ENCODE results near the gene TMEM127. TPM values are rescaled to one million over a fixed set of nuclear protein-coding genes. Genes with fewer than 3 reads are reported as not detected.
"Not testable (repeated sequence)": the region's sequence is repeated elsewhere in the genome, so short reads cannot be mapped to it uniquely, and the experiment has no call there.

TMEM127 gene
- total RNA-seq, 3 donors from 2014 or later: 31.9 to 37.5 (median 36.9) TPM

DNA sequence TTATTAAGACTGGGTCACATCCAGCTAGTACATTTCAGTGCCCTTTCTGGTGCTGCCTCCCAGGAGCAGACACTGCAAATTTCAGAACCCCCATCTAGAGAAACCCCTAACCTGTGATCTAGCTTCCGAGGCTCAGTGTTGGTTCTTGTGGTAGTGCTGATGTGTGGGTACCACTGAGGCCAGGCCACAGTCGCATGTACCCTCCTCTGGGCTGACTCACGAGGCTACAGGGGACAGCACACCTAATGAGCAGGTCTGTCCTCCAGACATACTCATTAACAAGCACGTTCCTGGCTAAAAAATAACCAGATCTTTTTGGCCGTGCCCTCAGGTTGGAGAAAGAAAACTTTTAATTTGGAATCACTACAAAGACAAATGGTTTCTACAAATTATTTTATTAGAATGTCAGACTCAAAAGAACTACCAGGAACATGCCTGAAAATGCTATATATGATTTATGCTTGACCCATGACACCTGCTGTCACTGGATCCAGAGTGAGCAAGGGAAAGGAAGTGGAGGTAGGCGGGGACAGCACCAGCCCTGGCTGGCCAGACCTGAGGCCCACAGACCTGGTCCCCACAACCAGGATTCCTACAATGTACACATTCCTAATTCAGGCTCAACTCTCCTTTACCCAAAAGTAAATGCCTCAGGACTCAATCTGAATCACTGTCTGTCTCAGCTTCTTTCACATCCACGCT lies 8.7 kb upstream of the TMEM127 start:
- no peak for ATAC-seq
- no peaks in the 10 kb centered on the region for H3K4me1 Mint-ChIP-seq (ENCODE audit: low read depth)
- no peak for DNase-seq
- H3K36me3 Mint-ChIP-seq (ENCODE audit: insufficient read depth): peaks cover 52% of the 10 kb centered on the region
- no peaks in the 10 kb centered on the region for H3K9me3 Mint-ChIP-seq
- H3K4me3 Mint-ChIP-seq: no peak overlapping the region
- no peaks in the 10 kb centered on the region for H3K27me3 Mint-ChIP-seq (ENCODE audit: low read depth)

DNA sequence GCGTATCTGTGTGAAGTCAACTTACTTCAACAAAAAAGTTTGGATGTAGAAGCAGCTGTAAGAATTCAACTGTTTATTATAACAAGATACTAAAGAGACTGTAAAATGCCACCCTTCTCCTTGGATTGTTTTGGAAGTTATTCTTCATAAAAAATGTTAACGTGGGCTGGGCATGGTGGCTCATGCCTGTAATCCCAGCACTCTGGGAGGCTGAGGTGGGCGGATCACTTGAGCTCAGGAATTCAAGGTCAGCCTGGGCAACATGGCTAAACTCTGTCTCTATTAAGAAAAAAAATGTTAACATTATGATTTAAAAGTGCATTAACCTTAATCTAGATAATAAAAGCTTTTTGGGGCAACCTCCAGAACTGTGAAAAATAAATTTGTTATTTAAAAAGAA lies 8.0 kb upstream of the TMEM127 start:
- Mint-ChIP-seq H3K9me3 (no peaks in the 10 kb centered on the region), H3K36me3 (ENCODE audit: insufficient read depth) (peaks cover 49% of the 10 kb centered on the region), H3K4me1 (ENCODE audit: low read depth) (peaks cover 3% of the 10 kb centered on the region), H3K4me3 (no peak overlapping the region), H3K27me3 (ENCODE audit: low read depth) (no peaks in the 10 kb centered on the region)
- no peak for ATAC-seq
- DNase-seq: no peak

DNA sequence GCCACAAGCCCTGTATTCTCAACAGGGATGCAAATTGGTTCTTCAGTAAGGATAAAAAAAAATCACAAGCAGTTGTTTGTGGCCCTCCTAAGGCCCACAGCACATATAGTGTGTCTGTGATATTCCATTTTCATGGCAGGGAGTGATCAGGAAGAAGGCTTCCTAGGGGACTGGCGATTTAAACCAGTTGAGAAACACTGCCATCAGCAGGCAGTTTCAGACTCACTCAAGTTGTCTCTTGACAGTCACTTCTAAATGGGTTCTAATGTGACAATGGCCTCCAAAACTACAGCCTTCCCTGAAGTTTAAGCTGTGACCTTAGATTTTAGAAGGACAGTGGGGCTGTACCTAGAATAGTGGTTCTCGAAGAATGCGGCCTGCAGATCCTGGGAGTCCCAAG lies 6.2 kb upstream of the TMEM127 start:
- H3K4me3 Mint-ChIP-seq: no peak overlapping the region
- peaks cover 39% of the 10 kb centered on the region for H3K36me3 Mint-ChIP-seq (ENCODE audit: insufficient read depth)
- DNase-seq (no peak), ATAC-seq (no peak)
- H3K9me3 Mint-ChIP-seq: no peaks in the 10 kb centered on the region
- H3K27me3 Mint-ChIP-seq (ENCODE audit: low read depth): no peaks in the 10 kb centered on the region
- peaks cover 17% of the 10 kb centered on the region for H3K4me1 Mint-ChIP-seq (ENCODE audit: low read depth)

DNA sequence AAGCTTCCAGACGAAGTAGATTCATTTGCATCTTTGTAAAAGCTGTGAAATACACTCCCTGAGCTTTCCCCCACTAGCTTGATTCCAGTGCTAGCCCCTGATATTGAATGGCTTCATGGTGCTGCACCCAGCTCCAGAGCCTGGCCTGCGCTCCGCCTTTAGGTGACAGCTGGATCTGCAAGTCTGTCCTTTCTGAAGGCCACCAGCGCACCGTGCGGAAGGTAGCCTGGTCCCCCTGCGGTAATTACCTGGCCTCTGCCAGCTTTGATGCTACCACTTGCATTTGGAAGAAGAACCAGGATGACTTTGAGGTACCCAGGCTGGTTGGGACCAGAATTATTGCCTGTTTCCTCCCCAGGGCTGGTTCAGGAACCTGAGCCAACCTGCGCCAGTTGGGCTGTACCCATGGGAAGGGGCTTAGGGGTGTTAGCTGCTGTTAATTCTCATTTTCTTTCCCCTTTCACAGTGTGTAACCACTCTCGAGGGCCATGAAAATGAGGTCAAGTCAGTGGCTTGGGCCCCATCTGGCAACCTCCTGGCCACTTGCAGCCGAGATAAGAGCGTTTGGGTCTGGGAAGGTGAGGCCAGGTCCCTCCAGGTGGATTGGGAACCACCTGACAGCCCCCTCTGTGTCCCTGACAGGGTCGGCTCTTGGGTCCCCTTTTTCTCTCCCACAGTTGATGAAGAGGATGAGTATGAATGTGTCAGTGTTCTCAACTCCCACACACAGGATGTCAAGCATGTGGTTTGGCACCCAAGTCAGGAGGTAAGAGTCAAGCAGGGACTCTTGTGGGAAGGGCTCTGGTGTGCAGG lies 1.6 kb upstream of the TMEM127 start:
- ATAC-seq (peak; percentile 19 to 33), DNase-seq (peak; percentile 20)
- Mint-ChIP-seq H3K27me3 (ENCODE audit: low read depth) (no peaks in the 10 kb centered on the region), H3K36me3 (ENCODE audit: insufficient read depth) (peaks cover 21% of the 10 kb centered on the region), H3K9me3 (no peaks in the 10 kb centered on the region), H3K4me3 (peak overlapping the region; percentile 99), H3K4me1 (ENCODE audit: low read depth) (peaks cover 41% of the 10 kb centered on the region)

DNA sequence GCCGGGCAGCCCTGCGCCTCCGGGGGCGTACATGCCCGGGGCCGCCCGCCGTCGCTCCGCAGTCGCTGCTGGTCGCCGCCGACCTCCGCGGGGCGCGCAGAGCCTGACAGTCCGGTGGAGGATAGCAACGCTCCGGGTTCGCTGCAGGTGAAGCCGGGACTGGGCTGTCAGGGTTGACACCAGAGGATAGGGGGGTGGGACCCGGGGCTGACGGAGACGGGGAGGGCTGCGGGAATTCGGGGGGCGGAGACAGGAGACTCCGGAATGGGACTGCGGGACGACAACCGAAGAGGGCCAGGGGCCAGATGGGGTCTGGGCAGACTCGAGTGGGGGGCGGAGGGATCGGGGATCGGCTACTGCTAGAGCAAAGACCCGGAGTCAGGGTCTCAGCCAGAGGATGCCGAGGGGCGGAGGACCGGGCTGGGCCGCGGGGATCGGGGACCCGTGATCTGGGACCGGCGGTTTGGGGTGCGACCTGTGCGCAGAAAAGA lies 403 bp downstream of the TMEM127 start:
- Mint-ChIP-seq H3K36me3 (ENCODE audit: insufficient read depth) (peaks cover 20% of the 10 kb centered on the region), H3K9me3 (no peaks in the 10 kb centered on the region), H3K4me1 (ENCODE audit: low read depth) (peaks cover 57% of the 10 kb centered on the region), H3K27me3 (ENCODE audit: low read depth) (no peaks in the 10 kb centered on the region), H3K4me3 (peak overlapping the region; percentile 99)
- DNase-seq: no peak
- ATAC-seq: peak; percentile 12 to 20

DNA sequence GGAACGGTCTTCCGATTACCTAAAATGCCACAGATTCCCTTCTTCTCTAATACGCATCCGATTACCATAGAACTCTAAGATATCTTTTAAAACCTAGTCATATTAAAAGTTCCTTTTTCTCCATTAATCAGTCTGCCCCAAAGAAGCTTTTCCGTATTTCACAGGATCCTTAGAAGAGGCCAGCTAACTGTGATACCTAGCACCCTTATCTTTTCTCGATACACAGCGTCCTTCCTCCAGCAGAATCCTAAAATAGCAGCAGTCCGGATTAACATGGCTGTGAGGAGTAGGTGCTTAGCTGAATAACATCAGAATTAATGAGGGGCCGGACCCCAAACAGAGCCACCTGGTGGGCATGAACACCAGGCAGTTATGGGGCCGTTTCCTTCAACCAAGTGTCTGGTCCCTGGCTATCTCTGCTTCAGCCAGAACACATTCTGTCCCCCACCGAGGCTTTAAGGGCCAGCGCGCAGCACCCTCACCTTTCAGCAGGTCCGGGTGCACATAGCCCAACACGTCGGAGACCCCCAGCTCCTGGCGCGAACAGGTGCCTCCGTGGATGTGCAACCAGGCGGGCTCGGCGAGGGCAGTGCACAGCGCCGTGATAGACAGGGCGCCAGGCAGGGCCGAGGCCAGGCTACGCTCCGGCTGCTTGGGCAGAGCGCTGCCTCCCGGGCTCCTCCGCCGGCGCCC lies 995 bp downstream of the TMEM127 start:
- Mint-ChIP-seq H3K4me1 (ENCODE audit: low read depth) (peaks cover 61% of the 10 kb centered on the region), H3K9me3 (no peaks in the 10 kb centered on the region), H3K4me3 (peak overlapping the region; percentile 86), H3K27me3 (ENCODE audit: low read depth) (no peaks in the 10 kb centered on the region), H3K36me3 (ENCODE audit: insufficient read depth) (peaks cover 18% of the 10 kb centered on the region)
- peak; percentile 10 for DNase-seq
- ATAC-seq: no peak

DNA sequence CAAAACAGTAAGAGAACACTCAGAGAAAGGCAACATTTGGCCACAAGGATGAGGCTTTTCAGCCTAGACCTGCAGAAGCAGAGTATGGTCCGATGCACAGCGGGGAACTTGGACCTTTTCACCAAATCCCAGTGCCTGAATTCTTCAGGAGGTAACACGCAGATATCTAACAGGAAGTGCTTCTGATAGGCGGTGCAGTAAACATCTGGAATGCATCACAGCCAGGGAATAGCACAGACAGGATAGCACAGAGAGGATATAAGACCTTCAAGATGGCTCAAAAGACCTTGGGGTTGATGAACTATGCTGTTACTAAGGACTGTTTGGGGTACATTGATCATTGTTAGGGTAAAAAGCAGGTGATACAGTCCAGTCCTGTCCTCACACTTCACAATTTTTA lies 1.7 kb downstream of the TMEM127 start:
- H3K4me3 Mint-ChIP-seq: peak overlapping the region; percentile 86
- DNase-seq (no peak), ATAC-seq (no peak)
- peaks cover 68% of the 10 kb centered on the region for H3K4me1 Mint-ChIP-seq (ENCODE audit: low read depth)
- H3K27me3 Mint-ChIP-seq (ENCODE audit: low read depth): no peaks in the 10 kb centered on the region
- H3K9me3 Mint-ChIP-seq: no peaks in the 10 kb centered on the region
- H3K36me3 Mint-ChIP-seq (ENCODE audit: insufficient read depth): peaks cover 16% of the 10 kb centered on the region

DNA sequence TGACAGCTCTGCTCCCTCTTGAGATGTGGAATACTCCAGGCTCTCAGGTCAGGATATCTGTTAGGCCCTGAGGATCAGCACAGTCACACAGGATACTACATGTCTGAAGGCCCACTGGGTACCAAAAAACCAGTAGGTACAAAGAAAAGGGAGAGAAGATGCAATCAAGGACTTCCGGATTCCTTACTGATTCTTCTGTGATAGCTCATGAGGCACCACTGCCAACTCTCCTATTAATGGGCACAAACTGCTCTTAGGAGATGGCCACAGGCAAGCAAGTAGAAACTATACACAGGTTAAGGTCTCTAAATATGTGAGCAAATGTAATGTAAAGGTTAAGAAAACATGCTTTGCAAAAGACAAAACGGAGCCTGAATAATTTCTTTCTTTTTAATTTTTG lies 3.5 kb downstream of the TMEM127 start:
- Mint-ChIP-seq H3K4me1 (ENCODE audit: low read depth) (peaks cover 68% of the 10 kb centered on the region), H3K4me3 (no peak overlapping the region), H3K9me3 (no peaks in the 10 kb centered on the region), H3K27me3 (ENCODE audit: low read depth) (no peaks in the 10 kb centered on the region), H3K36me3 (ENCODE audit: insufficient read depth) (peaks cover 5% of the 10 kb centered on the region)
- DNase-seq (no peak), ATAC-seq (no peak)

DNA sequence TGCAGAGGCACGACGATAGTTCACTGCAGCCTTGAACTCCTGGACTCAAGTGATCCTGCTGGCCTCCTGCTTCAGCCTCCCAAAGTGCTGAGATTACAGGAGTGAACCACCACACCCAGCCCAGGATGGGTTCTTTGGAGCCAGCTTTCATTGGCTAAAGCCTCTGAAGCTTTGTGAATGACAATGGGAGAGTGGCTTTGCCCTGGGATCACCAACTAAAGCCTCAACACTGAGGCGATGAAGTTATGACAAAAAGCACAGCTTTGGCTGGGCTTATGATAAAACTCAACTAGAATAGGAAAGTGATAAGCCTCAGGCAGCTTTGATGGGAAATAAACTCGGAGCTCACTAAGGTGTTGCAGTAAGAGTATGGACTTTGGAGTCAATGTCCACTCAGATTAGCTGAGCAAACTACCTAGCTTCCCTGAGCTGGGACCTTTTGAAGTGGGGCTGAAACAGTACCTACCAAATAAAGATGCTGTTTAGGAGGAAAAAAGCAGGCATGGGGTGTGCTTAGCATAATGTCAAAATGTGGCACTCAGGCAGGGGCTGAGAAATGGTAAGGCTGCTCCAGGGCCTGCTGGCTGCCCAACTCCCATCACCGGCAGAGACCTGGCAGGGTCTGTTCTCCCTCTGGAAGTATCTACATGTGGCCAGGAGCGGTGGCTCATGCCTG lies 4.3 kb downstream of the TMEM127 start:
- Mint-ChIP-seq H3K27me3 (ENCODE audit: low read depth) (no peaks in the 10 kb centered on the region), H3K4me3 (no peak overlapping the region), H3K36me3 (ENCODE audit: insufficient read depth) (peaks cover 4% of the 10 kb centered on the region), H3K9me3 (no peaks in the 10 kb centered on the region), H3K4me1 (ENCODE audit: low read depth) (peaks cover 73% of the 10 kb centered on the region)
- no peak for ATAC-seq
- DNase-seq: no peak

DNA sequence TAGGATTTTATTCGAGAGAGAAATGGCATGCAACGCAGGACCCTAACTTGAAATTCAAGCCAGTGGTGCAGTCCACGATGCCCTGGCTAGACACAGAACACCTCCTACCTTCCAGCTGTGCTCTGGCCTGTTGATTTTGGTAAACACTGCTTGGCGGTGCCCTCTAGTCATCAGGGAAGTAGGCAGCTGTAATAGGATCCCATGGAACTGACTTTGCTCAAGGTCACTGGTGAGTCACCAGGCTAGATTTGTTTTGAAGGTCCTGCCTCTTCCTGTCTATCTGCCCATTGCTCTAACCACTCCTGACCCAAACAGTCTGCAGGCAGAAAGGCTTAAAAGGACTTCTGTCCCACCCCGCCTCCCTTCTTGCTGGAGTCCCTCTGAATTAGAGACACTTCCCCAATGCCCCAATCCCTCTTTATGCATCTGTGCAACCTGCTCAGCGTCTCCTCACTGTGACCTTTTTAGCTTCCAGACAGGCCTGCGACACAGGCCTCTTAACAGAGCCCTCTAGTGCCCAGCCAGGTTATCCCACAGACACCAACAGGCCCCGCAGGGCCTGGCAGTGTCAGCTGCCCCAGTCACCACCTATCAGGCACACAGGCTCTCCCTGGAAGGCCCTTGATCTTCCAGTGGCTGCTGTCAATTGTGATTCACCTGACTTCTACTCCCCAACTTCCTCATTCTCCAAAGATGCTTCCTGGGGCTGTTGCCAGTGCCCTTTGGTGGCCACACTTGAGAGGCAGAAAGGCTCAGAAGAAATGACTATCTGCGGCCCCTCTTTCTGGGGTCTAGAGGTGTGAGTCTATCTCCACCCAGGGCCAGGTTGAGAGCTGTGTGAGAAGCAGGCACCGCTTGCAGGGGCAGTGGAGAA lies 5.2 kb downstream of the TMEM127 start:
- DNase-seq (peak; percentile 11), ATAC-seq (peak; percentile 23 to 33)
- H3K36me3 Mint-ChIP-seq (ENCODE audit: insufficient read depth): peaks cover 3% of the 10 kb centered on the region
- H3K27me3 Mint-ChIP-seq (ENCODE audit: low read depth): no peaks in the 10 kb centered on the region
- no peaks in the 10 kb centered on the region for H3K9me3 Mint-ChIP-seq
- peaks cover 74% of the 10 kb centered on the region for H3K4me1 Mint-ChIP-seq (ENCODE audit: low read depth)
- no peak overlapping the region for H3K4me3 Mint-ChIP-seq

DNA sequence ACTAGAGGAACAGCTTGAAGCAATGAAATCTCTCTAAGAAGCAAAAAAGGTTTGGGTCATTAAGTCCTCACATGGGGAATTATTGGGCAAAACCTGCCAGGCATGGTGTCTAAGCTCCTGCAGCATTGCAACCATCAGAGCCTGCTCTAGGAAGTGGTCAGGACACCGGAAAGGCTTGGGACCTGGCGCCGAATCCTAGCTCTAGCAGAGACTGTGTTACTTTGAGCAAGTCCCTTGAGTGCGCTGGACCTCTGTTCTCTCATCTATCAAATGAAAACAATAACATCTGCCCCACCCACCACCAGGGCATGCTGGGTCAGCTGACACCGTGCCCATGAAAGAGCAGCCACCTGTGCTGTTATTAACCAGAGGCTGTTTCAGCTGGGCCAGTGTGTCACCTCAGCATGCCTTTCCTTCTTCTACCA lies 6.3 kb downstream of the TMEM127 start:
- peaks cover 9% of the 10 kb centered on the region for H3K36me3 Mint-ChIP-seq (ENCODE audit: insufficient read depth)
- no peaks in the 10 kb centered on the region for H3K27me3 Mint-ChIP-seq (ENCODE audit: low read depth)
- no peaks in the 10 kb centered on the region for H3K9me3 Mint-ChIP-seq
- H3K4me1 Mint-ChIP-seq (ENCODE audit: low read depth): peaks cover 78% of the 10 kb centered on the region
- H3K4me3 Mint-ChIP-seq: no peak overlapping the region
- no peak for ATAC-seq
- DNase-seq: no peak

DNA sequence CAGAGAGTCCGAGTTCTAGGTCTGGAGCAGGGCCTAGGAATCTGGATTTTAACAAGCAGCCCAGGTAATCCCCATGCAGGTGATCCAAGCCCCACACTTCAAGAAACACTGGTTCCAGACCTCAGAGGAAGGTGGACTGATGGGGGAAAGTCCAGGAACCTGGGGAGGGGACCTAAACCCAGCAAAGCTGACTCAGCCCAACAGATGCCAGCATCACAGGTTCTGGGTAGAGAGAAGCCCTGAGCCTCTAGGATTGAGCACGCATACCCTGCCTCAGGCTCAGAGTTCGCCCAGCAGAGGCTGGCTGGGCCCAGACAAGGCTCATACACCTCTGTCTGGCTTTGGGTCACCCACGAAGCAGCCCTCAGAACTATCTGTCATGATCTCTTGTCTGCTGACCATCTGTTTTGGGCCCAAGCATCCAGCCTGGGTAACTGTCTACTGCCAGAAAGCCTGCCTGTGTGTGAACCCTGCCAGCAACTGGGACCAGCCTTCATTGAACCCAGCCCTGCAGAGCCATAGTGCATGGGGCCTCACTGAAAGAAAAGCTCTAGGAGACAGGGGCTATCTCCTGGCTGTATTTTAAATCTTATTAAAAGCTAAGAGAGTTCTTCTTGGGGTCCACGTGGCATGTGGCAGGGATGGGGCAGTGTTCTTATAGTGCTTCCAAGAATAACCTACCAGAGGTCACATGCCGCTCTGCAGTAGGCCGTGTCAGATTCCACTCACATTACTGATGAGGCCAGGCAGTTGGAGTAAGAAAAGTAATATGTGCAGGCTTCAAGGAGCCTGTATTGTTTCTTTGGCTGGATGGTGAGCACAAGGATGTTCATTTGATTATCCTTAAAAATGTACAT lies 7.4 kb downstream of the TMEM127 start:
- DNase-seq (no peak), ATAC-seq (no peak)
- H3K4me1 Mint-ChIP-seq (ENCODE audit: low read depth): peaks cover 68% of the 10 kb centered on the region
- peaks cover 19% of the 10 kb centered on the region for H3K36me3 Mint-ChIP-seq (ENCODE audit: insufficient read depth)
- H3K27me3 Mint-ChIP-seq (ENCODE audit: low read depth): no peaks in the 10 kb centered on the region
- H3K9me3 Mint-ChIP-seq: no peaks in the 10 kb centered on the region
- H3K4me3 Mint-ChIP-seq: no peak overlapping the region

DNA sequence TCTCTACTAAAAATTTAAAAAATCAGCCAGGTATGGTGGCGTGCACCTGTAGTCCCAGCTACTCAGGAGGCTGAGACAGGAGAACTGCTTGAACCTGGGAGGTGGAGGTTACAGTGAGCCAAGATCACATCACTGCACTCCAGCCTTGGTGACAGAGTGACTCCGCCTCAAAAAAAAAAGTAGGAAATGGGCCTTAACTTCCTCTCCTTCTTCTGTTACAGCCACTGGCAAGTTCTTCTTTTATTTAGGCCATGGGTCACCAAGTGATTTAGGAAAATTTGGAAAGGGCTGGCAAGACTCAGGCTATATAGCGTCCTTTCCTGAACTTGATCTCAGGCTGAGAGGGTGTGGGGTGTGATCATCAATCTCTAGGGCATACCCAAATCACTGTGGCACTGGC lies 8.1 kb downstream of the TMEM127 start:
- H3K9me3 Mint-ChIP-seq; ATAC-seq; H3K4me3 Mint-ChIP-seq; H3K27me3 Mint-ChIP-seq (ENCODE audit: low read depth); DNase-seq: not testable (repeated sequence)
- peaks cover 64% of the 10 kb centered on the region for H3K4me1 Mint-ChIP-seq (ENCODE audit: low read depth)
- peaks cover 21% of the 10 kb centered on the region for H3K36me3 Mint-ChIP-seq (ENCODE audit: insufficient read depth)

All from activated T-cell treated with anti-CD3 and anti-CD28 coated beads, Interleukin-2, amount 50 U/mL, for 4 hours (primary cell).